Kidney glomerular epithelial cell (primary cell): ENCODE data around the gene RAPGEF3.

ENCODE experiments used
- DNase-seq: peaks from one replicate; lab custom pipeline; 2025; lab: John Stamatoyannopoulos, UW

Gene RAPGEF3

DNA sequence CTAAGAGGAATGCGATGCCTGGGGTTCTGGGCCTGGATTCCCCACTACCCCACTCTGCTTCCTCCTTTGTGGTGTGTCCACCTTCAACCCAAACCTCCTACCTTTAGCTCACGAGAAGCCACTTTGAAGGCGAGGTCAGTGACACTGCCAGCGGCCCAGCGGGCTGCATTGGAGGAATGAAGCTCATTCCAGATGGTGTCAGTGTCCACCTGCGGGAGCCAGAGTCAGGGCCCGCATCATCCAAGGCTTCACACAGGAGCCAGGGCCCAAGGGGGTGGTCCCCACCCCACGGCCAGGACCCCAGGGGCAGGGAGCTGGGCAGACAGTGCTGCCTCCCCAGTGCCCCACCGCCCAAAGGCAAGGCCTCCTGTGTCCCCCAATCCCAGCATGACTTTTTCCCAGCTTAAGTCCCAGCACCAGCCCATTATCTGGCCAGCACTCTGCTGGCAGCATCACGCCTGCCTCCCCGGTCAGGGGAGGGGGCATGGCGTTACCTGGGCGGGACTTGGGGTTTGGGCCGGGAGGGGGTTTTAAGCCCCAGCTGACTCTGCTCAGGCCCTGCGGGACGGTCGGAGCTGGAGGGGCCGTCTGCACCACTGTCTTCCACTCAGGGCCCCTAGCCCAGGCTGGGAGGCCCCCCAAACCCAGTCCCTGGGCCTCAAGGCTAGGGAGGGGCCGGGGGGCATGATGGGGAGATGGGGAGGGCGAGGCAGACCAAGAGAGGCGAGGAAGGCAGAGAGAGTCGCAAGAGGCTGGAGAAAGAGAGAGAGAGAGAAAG lies 31.2 kb upstream of the RAPGEF3 start:
- no peak for DNase-seq

DNA sequence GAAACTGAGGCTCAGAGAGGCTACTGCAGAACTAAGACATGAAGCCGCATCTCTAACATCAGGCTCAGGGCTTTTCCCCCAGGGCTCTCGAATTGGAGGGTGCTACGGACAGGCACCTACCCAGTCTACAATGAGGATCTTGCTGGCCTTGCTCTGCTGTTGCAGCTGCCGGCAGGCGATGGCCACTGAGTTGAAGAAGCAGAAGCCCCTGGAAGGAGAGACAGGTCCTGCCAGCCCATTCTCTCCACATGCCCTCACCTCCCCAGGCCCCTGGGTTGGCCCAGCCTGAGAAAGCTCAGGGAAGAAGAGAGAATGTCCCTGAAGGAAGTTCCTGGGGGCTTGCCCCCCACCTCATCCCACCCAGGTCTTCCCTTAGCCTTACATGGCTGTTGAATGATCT lies 30.5 kb upstream of the RAPGEF3 start:
- no peak for DNase-seq

- no peak for DNase-seq
These were observed 29.1 kb upstream of the RAPGEF3 start for GRCh38 chr12:47787596-47788319.

- no peak for DNase-seq
These were observed 28.1 kb upstream of the RAPGEF3 start for GRCh38 chr12:47786662-47787280.

- DNase-seq = no peak
These were observed 27.4 kb upstream of the RAPGEF3 start for GRCh38 chr12:47785887-47786661.

DNA sequence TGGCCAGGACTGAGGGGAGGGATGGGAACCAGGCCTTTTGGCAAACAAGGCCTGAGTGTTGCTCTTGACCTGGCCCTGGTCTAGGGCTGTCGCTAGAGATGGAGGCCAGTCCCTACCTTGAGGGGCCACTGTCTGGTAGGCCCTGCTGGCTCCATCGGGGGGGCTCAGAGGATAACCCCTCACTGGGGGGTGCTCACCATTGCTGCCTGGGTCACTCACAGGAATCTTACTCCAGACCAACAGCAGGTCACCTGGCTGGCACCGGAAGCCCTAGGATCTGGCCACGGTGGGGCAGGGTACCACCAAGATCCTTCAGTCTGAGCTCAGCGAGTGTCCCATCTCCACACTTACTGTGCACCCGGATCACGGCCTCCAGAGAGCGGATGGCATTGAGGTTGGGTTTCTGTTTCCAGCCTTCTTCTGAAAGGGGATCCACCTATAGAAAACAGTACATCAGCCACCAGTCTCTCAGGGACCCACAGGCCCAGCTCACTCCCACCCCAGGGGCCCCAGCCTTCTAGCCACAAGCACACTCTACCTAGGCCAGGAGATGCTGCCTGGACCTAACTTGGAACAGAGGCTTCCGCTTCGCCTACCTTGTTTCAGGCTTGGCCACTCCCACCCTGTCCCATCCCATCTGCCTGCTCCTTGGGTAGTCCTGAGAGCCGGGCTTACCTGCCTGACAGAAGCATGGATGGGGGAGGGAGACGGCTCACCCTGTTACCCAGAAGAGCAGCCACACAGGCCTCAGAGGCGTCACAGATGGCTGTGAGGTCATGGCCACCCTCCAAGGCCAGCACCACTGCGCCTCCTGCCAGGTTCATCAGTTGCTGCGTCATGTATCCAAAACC lies 26.6 kb upstream of the RAPGEF3 start:
- no peak for DNase-seq

DNA sequence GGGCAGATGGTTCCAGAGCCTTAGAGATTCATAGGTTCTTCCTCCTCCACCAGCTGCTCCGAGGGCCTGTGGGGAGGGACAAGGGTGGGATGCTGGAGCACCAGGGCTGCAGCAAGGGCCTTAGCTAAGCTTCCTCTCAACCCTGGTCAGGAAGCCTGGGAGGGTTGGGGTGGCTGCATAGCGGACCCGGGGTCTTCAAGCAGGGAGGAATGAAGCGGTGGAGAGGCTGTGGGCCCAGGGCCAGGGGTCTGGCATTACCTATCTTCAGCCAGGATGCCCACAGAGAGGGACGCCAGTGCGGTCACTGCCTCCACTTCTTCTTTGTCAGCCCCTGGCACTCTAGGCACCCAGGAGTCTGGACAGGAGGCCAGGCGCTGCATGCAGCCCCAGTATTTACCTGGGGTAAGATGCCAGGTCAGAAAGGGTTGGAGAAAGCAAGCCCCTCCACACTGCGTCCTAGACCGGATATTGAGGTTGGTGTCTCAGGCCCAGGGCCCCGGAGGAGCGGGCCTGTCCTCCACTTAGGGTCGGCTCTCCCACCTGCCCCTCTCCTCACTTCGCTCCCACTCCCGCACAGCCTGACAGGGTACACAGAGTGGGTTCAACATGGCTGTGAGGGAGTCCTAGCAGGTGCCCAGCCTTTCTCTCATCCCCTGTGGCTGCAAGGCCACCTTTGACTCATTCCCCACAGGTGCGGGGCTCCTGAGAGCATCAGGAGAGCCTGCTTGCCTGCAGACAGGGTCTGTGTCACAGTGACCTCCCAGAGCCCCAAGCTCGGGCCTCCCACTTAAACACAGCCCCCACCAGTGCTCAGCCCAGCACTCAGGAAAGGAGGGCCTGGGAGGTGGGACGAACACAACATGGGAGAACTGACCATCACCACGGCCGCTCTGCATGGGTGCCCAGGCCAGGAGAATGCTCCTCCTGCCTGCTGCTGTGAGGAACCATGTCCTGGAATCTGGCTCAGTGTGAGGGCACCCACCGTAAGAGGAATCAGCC lies 25.4 kb upstream of the RAPGEF3 start:
- no peak for DNase-seq

DNA sequence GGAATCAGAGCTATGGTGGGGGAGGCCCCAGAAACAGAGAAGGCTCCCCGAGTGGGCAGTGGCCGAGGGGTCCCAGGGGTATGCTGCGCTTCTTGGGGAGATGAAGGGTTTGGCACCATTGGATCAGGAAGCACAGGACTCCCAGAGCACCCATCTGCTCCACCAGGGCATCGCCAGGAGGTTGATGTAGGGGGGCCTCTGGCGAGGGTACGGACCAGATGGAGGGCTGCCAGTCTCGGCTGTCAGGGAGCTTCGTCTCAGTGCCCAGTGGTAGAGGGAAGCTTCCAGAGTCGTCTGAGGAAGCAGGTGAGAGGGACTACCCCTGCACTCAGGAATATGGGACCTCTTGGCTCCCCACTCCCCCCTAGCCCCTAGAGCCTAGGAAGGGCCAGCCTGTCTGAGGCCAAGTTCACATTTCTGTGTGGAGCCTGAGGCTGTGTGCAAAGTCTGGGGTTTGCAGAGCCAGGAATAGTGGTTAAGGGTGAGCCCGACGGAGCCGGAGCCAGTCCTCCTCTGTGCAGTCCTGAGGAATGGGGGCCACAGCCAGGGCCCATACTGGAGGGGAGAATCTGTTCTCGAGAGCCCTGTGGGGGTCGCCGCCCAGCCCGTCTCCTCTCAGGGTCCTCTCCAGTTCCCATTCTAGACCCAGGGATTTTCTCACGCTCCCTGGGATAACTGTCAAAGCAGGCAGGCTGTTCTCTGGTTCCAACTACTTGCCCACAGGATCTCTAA lies 24.5 kb upstream of the RAPGEF3 start:
- no peak for DNase-seq

- DNase-seq = no peak
These were observed 23.7 kb upstream of the RAPGEF3 start for GRCh38 chr12:47782372-47782770.

DNA sequence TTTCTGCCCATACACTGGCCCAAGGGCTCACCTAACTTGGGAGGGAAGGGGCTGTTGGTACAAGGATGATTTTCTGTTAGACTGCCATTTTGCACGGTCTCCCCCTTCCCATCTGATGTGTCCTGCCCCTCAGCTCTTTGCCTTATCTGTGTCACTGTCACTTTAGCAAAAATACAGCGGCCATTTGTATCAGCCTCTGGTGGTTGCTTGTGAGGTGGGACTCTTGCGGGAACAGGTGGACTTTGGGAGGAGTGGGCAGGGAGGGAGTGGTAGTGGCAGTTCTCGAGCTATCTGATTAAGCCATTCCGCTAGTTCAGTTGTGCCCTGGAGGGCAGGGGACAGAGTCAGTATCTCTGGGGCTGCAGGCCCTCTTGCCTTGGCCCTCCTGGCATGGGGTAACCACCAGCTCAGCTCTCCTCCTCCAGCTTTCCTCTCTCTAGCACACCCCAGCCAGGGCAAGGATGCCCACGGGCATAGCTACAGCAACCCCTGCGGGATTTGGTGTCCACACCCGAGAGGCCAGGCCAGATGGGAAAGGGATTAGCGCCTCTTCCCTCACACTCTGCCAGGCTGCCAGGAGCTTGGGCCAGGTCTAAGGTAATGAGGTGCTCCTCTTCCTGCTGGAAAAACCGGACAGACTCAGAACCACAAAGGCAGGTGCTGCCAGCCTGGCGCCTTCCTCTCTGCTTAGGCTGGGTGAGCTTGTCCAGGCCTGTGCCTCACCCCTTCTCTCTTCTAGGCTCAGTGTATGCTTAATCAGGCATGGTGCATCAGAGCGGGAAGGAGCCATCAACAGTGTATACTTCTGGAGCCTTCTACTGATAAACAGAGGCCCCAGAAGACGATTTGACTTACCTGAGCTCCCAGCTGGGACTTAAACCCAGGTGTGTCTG lies 23.0 kb upstream of the RAPGEF3 start:
- no peak for DNase-seq

DNA sequence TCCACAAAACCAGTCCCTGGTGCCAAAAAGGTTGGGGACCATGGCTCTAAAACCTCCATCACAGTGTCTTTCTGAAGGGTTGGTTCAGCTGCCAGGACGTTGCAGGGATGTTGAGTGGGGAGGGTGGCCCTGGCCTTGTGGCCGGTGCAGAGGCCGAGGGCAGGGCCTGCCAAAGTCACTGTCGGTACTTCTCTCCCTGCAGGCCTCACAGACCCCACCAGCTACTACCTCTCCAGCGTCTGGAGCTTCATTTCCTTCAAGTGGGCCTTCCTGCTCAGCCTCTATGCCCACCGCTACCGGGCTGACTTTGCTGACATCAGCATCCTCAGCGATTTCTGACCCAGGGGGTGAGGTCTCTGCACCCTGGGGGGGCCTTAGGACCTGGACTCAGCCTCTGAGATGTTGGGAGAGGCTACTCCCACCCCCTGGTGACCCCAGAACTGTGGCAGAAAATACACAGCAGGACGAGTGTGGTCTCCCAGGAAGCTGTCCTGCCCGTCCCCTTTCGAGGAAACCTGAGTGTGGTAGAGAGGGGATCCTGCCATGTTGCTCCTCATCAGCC lies 21.3 kb upstream of the RAPGEF3 start:
- DNase-seq = no peak

GRCh38 chr12:47779301-47779942 lies 20.7 kb upstream of the RAPGEF3 start:
- peak; percentile 79 for DNase-seq

DNA sequence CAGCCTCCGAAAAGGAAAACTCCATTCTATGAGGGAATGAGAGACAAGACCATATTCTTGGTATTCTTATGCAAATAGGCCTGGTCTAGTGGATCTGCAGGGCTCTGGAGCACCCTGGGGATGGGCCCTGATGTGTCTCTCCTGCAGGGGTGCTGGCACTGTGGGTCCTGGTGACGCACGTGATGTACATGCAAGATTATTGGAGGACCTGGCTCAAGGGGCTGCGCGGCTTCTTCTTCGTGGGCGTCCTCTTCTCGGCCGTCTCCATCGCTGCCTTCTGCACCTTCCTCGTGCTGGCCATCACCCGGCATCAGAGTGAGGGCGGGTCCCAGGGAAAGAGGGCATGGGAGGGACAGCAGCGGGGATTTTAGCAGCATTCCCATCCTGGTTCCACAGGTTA lies 20.2 kb upstream of the RAPGEF3 start:
- DNase-seq = no peak

GRCh38 chr12:47777741-47778558 lies 19.3 kb upstream of the RAPGEF3 start:
- DNase-seq = no peak

DNA sequence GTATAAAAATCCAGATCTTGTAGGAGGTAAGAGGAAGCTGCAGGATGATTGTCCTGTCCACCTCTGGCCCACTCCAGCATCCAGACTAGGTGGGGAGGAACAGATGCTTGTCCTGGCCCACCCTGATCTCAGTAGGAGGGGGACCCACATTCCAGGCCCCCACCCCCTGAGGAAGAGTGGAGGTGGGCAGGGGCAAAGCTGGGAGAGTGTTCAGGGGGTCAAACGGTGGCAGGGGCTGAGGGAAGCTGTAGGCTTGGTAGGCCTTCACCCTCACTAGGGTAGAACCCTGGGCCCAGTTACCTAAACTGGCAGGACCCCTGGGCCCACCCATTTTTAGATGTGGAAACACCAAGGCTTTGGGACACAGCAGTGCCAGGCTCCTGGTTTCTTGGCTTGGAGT lies 18.5 kb upstream of the RAPGEF3 start:
- DNase-seq = no peak

GRCh38 chr12:47776471-47777143 lies 17.9 kb upstream of the RAPGEF3 start:
- DNase-seq = no peak
